GM21737 (cell line): ENCODE measurements around the gene SLC24A3.

Source experiments
- ATAC-seq: cut with Tn5 transposase; IDR thresholded peaks from one replicate; pipeline ENCODE4 v1.9.1; 2021; ENCODE audit warnings: mild to moderate bottlenecking, moderate library complexity; ENCODE audit not compliant: unreplicated experiment

SLC24A3 gene

DNA sequence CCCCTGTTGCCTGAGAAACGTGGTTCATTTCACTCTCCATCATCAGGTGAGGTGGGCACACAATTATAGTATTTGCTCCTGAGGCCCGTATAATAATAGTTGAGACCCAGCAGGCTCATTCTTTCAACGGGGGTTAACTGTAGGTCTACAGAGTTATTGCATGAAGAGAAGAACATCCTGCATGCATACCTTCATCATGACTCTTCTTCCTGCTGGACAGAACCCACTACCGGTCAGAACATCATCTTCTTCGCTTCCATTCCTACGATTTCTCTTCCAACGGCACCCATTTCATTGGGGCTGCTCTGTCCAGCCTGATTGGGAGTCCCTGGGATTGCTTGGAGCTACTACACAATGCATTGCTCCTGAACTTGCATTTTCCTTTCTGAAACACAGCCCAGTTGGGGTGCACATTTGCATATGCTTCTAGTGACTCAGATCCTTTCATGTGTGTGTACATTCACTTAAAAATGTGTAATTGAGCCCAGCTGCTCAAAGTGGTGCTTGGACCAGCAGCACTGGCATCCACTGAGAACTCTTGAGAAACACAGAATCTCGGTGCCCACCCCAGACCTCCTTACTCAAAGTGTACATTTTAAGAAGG, 57.4 kb downstream of the SLC24A3 start:
- no peak for ATAC-seq

DNA sequence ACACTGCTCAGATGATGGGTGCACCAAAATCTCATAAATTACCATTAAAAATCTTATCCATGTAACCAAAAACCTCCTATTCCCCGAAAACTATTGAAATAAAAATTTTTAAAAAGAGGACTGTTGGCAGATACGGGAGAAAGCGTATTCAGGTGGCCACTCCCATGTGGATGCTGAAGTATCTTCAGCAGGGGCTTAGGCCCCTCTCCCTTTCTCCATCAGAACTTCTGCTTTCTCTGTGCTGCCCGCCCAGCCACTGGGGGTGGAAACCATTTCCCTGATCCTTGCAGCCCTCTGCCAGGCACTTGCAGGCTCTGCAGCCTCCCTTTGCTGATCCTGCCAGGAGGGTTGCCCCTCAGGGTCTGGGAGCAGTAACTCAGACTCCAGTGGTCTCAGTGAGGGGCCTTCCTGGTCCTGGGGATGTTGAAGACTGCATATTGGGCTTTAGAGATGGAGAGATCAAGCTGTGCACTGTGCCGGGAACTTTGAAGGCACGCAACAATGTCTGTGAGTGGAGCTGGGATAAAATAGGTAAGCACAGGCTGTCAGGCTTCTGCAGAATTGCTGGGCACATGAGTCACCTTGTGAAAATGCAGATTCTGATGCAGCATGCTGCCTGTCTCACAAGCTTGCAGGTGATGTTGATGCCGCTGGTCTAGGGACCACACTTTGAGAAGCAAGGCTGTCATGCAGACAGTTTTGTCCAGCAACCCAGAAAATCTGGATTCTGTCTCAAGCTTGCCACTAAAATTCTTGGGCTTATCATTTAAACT, 59.6 kb downstream of the SLC24A3 start:
- ATAC-seq: no peak

DNA sequence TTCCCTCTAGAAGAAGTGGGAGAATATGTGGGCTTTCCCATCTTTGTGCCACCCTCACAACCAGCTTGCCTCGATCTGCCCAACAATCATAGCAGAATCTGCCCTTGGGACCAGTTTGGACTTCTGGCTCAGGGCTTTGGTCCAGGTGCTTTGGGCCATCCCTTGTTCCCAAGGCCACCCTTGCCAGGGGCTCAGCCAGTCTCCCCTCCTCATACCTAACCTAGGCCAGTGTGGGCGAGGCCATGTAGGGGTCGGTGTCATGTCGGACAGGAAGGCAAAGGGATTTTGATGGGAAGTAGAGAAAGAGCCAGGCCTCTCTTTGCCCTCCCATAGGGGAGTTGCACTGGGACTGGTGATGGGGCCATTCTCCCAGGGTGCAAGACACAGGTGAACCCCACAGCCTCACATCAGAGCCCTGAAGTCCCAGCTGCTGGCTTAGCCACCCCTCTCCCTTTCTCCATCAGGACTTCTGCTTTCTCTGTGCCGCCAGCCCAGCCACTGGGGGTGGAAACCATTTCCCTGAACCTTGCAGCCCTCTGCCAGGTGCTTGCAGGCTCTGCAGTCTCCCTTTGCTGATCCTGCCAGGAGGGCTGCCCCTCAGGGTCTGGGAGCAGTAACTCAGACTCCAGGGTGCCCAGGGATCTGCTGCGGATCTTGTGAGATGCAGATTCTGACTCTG, 60.7 kb downstream of the SLC24A3 start:
- no peak for ATAC-seq

DNA sequence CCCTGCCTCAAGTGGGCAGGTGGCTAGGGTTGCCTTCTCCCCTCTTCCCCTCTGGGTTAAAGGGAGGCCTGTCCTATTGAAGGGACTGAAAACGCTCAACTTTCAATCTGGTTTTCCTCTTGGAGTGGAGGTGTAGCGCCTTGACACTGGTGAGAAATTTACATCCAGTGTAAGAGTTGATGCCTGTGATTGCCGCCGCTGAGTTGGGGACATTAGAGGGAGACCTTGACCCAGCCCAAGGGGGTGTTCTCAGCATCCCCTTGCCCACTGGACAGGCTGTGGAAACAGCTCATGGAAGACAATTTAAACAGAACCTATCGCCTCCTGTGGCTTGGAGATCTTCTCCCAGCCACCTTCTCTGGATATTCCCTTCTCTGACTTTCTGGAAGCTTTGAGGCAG, 61.6 kb downstream of the SLC24A3 start:
- no peak for ATAC-seq

DNA sequence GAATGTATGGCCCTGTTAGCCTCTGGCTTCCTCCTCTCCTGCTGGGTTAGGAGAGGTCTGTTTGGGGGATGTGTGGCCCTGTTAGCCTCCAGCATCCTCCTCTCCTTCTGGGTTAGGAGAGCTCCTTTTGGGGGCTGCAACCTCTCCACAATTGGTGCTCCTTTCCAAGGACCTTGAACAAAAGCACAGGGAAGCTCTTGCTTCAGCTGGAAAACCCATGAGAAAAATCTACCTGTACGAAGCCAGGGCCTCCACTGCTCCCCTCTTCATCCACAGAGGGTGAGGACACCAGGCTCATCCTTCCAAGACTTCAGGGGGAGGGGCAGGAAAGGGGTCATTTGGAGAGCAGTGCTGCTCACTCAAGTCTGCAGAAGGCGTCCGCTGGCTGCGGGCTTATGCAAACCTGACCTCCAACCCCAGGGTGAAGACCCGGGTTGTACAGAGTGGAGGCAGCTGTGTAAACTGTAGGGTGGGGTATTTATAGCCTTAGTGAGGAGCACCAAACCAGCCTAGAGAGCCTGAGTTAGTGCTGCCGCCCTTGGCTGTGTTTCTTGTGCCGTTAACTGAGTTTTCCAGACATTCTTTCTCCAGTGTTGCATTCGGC, 62.1 kb downstream of the SLC24A3 start:
- no peak for ATAC-seq

DNA sequence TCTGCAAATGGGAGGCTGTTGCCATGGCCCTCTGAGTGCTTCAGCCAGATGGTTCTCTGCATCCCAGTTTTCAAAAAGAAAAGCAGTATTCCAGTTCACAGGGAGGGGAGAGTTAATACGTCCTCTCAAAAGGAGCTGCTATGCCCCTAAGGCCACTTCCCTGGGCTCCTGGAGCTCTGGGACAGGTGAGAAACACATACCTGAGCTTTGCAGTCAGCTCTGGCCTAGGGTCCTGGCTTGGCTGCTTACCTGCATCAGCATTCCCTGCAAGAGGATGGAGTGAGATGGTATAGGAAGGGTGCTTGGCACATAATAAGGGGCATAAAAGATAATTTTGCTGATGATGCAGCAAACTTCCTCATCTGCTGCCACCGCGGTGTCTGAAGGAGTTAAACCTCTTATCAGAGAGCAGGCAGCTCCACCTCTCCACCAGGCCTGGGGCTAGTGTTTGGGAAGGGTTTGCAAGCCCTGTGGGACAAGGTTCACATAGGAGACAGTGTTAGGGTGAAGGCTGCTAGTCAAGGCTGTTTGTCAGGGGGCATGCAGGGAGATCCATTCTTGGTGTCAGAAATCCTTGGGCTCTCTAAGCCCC, 62.7 kb downstream of the SLC24A3 start:
- ATAC-seq: no peak

DNA sequence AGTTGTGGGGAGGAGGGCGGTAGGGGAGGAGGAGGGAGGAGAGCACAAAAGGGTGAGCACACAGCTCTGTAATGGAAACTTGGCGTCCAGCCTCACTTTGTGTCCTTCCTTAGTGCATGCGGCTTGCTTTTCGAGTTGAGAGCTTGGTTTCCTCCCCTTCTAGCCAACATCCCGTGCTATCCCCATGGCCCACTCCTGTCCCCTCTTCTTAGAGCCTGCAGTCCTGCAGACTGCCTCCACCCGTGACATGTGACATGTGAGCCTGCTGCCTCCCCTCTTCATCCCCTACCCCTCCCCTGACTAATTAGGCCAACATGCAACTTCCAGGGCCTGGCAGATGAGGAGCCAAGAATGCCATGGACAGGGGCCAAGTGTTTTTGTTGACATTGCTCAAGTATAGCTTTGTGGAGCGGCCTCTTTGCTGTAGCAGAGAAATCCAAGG, 63.2 kb downstream of the SLC24A3 start:
- no peak for ATAC-seq

DNA sequence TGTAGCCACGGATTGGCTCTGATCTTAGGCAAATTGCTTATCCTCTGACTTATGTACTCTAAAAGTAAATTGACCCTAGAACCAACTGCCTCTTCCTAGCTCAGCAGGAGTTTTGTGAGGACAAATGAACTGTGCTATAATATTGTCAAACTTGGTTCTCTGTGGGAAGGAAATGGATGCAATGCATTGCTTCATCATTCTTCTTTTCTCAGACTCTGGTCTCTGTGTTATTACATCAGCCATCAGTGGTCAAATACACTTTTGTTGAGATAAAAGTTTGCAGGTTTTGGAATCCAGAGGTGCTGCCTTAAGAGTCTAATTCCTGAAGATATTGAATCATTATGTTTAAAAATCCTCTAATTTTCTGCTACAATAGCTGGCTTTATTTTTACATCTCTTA, 64.9 kb downstream of the SLC24A3 start:
- ATAC-seq: no peak

DNA sequence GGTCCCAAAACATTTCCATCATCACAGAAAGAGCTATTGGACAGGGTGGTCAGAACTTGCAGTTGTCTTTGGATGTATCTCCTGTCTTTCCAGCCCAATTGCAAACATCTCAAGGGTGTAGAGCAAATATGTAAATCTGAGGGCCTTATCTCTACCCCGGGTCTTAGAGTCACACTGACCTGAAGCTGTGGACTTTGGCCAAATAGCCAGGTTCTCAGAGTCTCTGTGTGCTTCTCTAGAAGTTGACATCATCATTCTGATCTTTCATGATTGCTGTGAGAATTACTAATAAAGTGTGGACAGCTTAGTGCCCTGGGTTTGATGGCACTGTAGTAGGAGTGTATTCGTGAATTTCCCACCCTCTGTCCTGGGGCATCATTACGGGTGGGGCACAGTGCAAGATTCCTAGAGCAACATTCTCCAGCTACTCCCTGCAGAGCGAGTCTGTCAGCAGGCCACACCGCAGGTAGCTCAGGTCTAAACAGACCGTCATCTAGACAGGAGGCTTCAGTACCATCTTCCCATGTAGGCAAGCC, 71.1 kb downstream of the SLC24A3 start:
- no peak for ATAC-seq

DNA sequence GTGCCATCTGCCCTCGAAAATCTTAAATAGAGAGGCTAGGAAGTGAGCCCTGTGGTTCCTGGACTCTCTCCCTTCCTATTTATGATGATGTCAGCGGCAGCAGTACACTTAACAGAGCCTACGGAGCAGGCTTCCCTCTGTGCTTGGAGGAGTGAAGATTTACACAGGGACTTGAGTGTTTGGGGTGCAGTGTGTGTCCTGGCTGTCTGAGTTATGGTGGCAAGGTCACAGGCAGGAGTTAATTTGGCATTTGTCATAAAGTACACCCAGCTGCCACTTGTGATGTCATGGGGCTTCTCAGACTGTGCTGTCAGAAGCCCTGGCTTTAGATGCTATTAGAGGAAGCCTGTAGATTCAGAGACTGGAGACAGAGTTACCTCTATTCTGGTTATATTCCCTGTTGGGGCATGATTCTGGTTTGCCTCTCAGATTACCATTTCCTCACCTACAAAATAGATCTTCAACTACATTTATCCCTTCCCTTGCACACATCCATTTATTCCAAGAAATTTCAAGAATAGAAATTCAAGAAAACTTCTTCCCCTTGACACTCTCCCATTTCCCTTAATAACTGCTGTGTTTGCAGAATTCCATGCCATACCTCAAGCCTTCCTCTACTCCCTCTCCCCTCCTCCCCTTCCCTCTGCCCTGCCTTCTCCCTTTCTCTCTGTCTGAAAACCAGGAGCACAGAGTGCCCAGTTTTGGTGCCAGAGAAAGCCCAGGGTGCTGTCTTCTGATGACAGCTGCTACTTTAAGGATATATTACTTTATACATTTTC, 72.1 kb downstream of the SLC24A3 start:
- no peak for ATAC-seq

DNA sequence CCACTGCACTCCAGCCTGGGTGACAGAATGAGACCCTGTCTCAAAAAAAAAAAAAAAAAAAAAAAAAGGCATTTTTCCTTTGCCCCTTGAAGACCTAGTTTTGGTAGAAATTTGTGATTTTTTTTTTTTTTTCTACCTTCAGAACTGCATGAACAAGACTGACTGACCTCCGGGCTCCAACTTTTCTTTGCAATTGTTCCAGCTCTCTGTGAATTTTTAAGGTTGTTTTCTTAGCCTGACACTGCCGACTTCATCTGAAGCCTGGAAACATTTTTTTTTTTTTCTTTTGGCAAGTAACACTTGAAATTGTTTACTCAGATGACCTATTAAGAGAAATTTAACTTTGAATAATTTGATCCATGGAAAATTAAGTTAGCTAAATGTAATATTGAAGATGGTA, 73.0 kb downstream of the SLC24A3 start:
- no peak for ATAC-seq

DNA sequence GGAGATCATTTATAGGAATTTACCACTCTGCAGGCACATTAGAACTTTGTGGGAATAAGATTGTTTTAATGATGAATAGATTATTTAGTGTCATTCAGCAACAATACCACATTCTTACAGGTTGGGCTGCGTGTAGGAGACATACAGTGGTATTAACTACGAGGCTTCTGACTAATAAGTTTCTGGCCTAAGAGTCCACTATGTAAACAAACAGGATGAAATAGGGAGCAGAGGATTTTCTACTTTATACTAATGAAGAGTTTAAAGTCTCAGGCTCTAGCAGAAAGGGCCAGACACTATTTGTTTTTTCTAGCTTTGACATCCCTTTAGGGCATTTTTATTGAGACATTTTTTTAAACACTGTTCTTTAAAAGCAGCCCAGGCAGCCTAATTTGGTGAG, 75.6 kb downstream of the SLC24A3 start:
- ATAC-seq: no peak

DNA sequence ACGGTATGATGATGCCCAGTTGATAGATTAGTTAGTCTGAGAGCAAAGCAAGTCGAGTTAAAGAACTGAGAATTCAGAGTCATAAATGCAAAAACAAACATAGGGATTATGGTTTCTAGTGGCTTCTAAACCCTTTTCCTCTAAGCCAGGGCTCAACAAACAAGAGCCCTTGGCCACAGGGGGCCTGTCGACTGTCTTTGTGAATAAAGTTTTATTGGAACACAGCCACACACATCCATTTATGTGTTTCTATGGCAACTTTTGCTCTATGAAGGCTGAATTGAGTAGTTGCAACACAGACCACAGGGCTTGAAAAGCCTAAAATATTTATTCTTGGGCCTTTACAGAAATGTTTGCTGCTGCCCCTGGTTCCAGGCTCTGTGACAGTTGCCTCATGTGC, 76.2 kb downstream of the SLC24A3 start:
- ATAC-seq: no peak

DNA sequence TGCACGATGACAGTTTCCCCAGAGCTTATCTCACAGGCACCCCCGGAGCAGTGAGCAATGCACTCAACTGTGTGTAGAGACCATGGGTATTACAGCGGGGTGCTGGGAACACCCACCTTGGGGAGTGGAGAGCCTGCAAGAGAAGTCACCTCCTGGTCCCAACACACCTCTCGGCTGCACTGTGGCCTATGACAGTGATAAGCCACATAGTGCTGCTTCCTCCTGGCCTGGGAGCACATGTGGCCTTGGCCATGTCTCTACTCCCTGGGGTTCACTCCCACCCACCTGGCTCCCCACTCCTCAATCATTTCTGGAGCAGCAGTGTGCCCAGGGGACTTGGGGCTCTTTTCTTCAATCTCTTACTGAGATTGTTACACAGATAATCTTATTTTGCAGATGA, 77.0 kb downstream of the SLC24A3 start:
- no peak for ATAC-seq

DNA sequence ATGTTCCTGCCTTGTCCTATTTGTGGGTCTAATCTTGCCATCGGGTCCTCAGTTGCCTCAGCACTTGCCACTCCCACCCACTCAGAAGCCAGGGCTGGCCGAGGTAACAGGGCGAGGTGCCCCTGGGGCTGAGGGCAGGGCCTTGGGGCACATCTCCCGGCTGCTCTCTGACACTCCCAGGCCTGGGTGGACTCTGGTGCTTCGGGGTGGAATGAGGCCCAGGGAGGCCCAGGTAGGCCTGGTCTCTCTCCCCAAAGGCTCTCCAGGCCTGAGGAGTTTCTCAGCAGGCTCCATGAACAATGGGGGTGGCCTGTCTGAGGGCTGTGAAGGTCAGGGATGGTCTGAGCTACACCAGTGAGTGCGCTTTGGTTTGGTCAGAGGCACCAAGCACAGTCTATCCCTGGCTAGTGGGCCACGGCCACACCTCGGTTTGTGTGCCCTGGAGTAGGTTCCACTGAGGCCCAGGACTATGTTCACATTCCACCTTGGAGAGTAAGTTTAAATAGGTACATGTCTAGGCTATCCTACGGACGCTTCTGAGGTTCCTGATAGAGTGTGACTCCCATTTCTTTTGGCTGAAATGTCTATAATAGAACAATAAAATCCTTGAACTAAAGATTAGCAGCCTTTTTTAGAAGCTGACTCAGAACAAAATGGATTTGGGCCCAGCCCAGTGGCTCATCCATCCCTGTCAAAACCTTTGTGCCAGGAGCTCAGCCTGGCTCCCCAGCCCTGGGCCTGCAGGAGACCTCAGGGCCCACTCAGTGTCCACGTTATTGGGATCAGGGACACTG, 78.8 kb downstream of the SLC24A3 start:
- no peak for ATAC-seq

DNA sequence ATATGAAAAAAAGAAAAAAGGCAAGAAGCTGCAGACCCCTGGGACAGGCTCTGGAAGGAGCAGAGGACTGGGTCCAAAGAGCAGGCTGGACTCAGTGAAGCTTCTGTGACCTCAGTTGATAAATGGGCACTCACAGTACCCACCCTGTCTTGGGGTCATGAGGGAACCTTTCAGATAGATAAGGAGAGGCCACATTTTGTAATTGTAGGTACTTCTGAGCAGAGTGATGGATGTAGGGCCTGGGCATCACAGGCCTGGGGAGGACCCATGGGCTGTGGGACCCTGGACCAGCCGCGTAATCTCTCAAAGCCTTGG, 79.3 kb downstream of the SLC24A3 start:
- no peak for ATAC-seq

DNA sequence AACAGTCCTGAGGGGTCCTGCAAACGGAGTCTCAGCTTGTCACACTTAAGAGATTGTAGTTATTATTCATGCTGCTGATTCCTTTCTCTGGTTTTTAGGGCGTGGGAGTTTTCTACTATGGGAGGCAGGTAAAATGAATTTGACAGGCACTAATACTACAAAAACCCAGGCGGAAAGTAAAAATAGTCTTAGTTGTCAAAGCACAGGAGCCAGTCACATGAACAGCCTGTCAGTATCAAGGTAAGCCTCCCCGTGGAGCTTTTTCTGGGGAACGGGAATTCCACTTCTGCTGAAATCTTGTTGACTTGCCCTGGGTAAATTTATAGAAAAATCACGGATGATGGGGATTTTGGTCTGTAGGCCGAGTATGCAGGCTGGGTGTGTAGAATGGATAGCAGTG, 79.8 kb downstream of the SLC24A3 start:
- no peak for ATAC-seq

DNA sequence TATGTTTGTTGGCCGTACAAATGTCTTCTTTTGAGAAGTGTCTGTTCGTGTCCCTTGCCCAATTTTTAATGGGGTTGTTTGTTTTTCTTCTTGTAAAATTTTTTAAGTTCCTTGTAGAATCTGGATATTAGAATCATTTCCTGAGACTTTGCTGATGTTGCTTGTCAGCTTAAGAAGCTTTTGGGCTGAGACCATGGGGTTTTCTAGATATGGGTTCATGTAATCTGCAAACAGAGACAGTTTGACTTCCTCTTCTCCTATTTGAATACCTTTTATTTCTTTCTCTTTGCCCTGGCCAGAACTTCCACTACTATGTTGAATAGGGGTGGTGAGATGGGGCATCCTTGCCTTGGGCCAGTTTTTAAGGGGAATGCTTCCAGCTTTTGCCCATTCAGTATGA, 82.6 kb downstream of the SLC24A3 start:
- ATAC-seq: no peak

DNA sequence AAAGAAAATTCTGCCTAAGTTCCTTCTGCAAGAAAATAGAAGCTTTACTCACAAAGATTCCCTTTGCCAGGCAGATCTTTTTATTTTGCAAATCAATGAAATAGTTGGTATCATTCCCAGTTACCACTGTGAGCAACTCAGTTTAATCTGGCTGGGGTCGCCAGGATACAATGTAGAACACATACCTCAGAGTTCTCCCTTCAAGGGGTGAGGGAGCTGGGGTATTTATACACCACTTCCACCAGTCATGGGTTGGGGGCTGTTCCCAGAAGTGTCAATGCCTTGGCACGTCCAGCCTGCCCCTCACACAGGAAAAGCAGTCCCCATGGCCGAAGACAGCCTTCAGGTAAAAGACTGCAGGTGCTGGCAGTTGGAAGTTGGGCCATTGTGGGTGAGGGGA, 86.2 kb downstream of the SLC24A3 start:
- no peak for ATAC-seq

DNA sequence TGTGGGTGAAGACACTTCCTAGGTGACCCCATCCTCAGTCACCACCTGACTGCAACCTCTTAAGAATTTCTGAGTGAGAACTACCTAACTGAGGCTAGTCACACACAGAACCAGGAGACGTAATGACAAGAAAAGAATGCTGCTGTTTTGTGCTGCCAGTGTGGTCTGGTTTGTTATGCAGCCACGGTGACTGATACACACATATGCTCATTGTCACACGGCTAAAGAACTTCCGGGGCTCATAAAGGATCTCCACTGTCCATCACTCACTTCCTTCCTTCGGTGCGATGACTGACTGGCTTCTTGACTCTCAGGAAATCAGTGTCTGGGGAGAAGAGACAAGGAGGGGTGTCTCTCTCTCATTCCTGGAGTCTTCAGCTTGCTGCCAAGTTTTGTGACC, 88.0 kb downstream of the SLC24A3 start:
- no peak for ATAC-seq
